ENCODE measurements around the gene LY6G6C. TPM values are rescaled to one million over a fixed set of nuclear protein-coding genes. Genes with fewer than 3 reads are reported as not detected.
A peak's percentile ranks its signal among the peaks of the same experiment; 100 is the strongest.

LY6G6C gene
- total RNA-seq, 1 donor from 2014 or later, result 1.3 TPM

GRCh38 chr6:31697555-31697954 is 24.0 kb downstream of the LY6G6C start:
- no peak for DNase-seq (ENCODE audit: low spot score in 2 of 2, unreplicated experiment in 2 of 2)
- no peaks in the 10 kb centered on the region for H3K27me3 Mint-ChIP-seq (ENCODE audit: low read depth)
- H3K9me3 Mint-ChIP-seq, result no peaks in the 10 kb centered on the region
- no peak for TF ChIP-seq CTCF (IDR thresholded peaks at IDR 0.05; ENCODE audit: unreplicated experiment)
- H3K4me1 Mint-ChIP-seq, result peaks cover 25% of the 10 kb centered on the region
- H3K4me3 Mint-ChIP-seq, result no peak overlapping the region
- H3K27ac Mint-ChIP-seq, result peak overlapping the region; percentile 36
- peaks cover 14% of the 10 kb centered on the region for H3K36me3 Mint-ChIP-seq

DNA sequence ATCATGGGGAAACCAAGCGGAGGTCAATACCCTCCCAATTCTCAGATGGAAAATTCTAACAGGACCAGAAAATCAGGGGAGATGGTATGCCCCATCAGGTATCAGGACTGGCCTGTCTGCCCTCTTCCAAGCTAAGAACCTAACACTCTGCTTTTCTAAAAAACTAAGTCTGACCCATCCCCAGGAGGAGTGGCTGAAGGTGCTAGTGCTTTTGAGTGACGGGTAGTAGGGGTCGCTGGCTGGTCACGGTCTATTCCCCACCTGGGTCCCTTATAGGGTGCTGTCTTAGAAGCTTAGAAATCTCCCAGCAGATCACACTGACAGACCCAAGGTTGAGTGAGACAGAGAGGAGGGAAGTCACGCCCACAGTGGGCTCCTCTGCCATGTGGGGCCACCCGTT is 28.0 kb downstream of the LY6G6C start:
- no peaks in the 10 kb centered on the region for H3K9me3 Mint-ChIP-seq
- H3K27me3 Mint-ChIP-seq (ENCODE audit: low read depth), result no peaks in the 10 kb centered on the region
- no peak overlapping the region for H3K27ac Mint-ChIP-seq
- DNase-seq (ENCODE audit: low spot score in 2 of 2, unreplicated experiment in 2 of 2), result no peak
- no peak for TF ChIP-seq CTCF (IDR thresholded peaks at IDR 0.05; ENCODE audit: unreplicated experiment)
- peaks cover 24% of the 10 kb centered on the region for H3K36me3 Mint-ChIP-seq
- no peak overlapping the region for H3K4me3 Mint-ChIP-seq
- peaks cover 15% of the 10 kb centered on the region for H3K4me1 Mint-ChIP-seq

GRCh38 chr6:31692886-31693285 is 28.7 kb downstream of the LY6G6C start:
- Mint-ChIP-seq H3K27me3 (ENCODE audit: low read depth) (no peaks in the 10 kb centered on the region), H3K27ac (no peak overlapping the region), H3K36me3 (peaks cover 24% of the 10 kb centered on the region), H3K4me3 (no peak overlapping the region), H3K9me3 (no peaks in the 10 kb centered on the region), H3K4me1 (peaks cover 15% of the 10 kb centered on the region)
- DNase-seq (ENCODE audit: low spot score in 2 of 2, unreplicated experiment in 2 of 2), result no peak
- TF ChIP-seq CTCF (IDR thresholded peaks at IDR 0.05; ENCODE audit: unreplicated experiment), result no peak

DNA sequence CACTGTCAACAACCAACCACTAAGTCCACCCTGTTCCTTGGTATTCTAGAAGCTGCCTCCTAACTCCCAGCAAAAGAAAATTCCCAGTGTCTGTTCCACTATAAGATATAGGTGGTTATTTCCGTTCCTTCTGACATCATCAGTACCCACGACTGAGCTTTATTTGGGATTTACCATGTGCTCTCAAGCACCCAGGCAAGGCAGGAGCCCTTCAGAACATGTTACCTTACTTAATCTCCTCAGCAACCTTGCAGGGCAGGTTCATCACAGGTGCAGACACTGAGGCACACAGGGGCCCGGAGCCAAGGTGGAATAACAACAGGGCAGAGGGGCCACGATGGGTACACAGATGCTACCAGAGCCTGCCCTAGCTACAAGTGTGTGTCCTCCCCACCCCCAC is 29.2 kb downstream of the LY6G6C start:
- Mint-ChIP-seq H3K4me1 (peaks cover 11% of the 10 kb centered on the region), H3K27me3 (ENCODE audit: low read depth) (no peaks in the 10 kb centered on the region), H3K4me3 (no peak overlapping the region), H3K27ac (no peak overlapping the region), H3K36me3 (peaks cover 29% of the 10 kb centered on the region), H3K9me3 (no peaks in the 10 kb centered on the region)
- DNase-seq (ENCODE audit: low spot score in 2 of 2, unreplicated experiment in 2 of 2), result no peak
- TF ChIP-seq CTCF (IDR thresholded peaks at IDR 0.05; ENCODE audit: unreplicated experiment), result no peak

GRCh38 chr6:31691564-31692108 is 29.9 kb downstream of the LY6G6C start:
- no peak for DNase-seq (ENCODE audit: low spot score in 2 of 2, unreplicated experiment in 2 of 2)
- Mint-ChIP-seq H3K4me3 (no peak overlapping the region), H3K4me1 (peaks cover 8% of the 10 kb centered on the region), H3K27ac (no peak overlapping the region), H3K9me3 (no peaks in the 10 kb centered on the region), H3K27me3 (ENCODE audit: low read depth) (no peaks in the 10 kb centered on the region), H3K36me3 (peaks cover 28% of the 10 kb centered on the region)
- no peak for TF ChIP-seq CTCF (IDR thresholded peaks at IDR 0.05; ENCODE audit: unreplicated experiment)

- Mint-ChIP-seq H3K27ac (peak overlapping the region; percentile 69), H3K9me3 (no peaks in the 10 kb centered on the region)
Measured at GRCh38 chr6:31691078-31691463, 30.5 kb downstream of the LY6G6C start.

More at GRCh38 chr6:31691078-31691463, 30.5 kb downstream of the LY6G6C start:
- Mint-ChIP-seq H3K27me3 (ENCODE audit: low read depth) (no peaks in the 10 kb centered on the region), H3K4me1 (peaks cover 6% of the 10 kb centered on the region), H3K36me3 (peaks cover 32% of the 10 kb centered on the region), H3K4me3 (no peak overlapping the region)
- no peak for DNase-seq (ENCODE audit: low spot score in 2 of 2, unreplicated experiment in 2 of 2)
- TF ChIP-seq CTCF (IDR thresholded peaks at IDR 0.05; ENCODE audit: unreplicated experiment), result no peak
